NB4 (cell line): ENCODE data around the gene KCNQ5.

Experiments used
- POLR2A ChIP-seq: IDR thresholded peaks from 2 replicates; pipeline ENCODE4 v1.6.1; 2011; ENCODE audit warnings: mild to moderate bottlenecking; ENCODE audit not compliant: insufficient read length; ENCODE audit errors: extremely low read depth
- TF ChIP-seq, protein P1 (sequence below): IDR thresholded peaks from one replicate; pipeline ENCODE4 v1.5.1; 2012; ENCODE audit warnings: low read depth, low read length

- TF ChIP-seq, protein P1, sequence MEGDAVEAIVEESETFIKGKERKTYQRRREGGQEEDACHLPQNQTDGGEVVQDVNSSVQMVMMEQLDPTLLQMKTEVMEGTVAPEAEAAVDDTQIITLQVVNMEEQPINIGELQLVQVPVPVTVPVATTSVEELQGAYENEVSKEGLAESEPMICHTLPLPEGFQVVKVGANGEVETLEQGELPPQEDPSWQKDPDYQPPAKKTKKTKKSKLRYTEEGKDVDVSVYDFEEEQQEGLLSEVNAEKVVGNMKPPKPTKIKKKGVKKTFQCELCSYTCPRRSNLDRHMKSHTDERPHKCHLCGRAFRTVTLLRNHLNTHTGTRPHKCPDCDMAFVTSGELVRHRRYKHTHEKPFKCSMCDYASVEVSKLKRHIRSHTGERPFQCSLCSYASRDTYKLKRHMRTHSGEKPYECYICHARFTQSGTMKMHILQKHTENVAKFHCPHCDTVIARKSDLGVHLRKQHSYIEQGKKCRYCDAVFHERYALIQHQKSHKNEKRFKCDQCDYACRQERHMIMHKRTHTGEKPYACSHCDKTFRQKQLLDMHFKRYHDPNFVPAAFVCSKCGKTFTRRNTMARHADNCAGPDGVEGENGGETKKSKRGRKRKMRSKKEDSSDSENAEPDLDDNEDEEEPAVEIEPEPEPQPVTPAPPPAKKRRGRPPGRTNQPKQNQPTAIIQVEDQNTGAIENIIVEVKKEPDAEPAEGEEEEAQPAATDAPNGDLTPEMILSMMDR, result no peak
- TF ChIP-seq POLR2A, result no peak
Measured at GRCh38 chr6:73050706-73051105, 428.8 kb downstream of the KCNQ5 start.
